Umbilical cord (tissue), 2 donors: ENCODE measurements around the gene LBR. TPM values are rescaled to one million over a fixed set of nuclear protein-coding genes. Genes with fewer than 3 reads are reported as not detected.

Experiments
- DNase-seq: peaks from one replicate; pipeline ENCODE4 v3.0.0-alpha.2; 2015; ENCODE audit warnings: low spot score
- total RNA-seq: library from RNA; depleted of rRNA; stranded (reverse); fragments of >200 nt; gene quantifications from one replicate; pipeline ENCODE4 v1.2.3, GENCODE V29; 2014; ENCODE audit warnings: low replicate concordance; ENCODE audit not compliant: insufficient read depth

The LBR gene
- total RNA-seq, 1 donor from 2014 or later, result 75.4 TPM

- peak; percentile 53 for DNase-seq
Measured at GRCh38 chr1:225378880-225379279, 49.0 kb downstream of the LBR start.

- no peak for DNase-seq
Measured at GRCh38 chr1:225374996-225375395, 52.8 kb downstream of the LBR start.

GRCh38 chr1:225373155-225373554 lies 54.7 kb downstream of the LBR start:
- DNase-seq, result no peak

GRCh38 chr1:225371366-225372010 lies 56.4 kb downstream of the LBR start:
- no peak for DNase-seq

GRCh38 chr1:225368036-225368552 lies 59.7 kb downstream of the LBR start:
- DNase-seq, result no peak

- DNase-seq, result peak; percentile 7
Measured at GRCh38 chr1:225366552-225366951, 61.3 kb downstream of the LBR start.

GRCh38 chr1:225366018-225366417 lies 61.8 kb downstream of the LBR start:
- no peak for DNase-seq

GRCh38 chr1:225364439-225364838 lies 63.4 kb downstream of the LBR start:
- no peak for DNase-seq

- no peak for DNase-seq
Measured at GRCh38 chr1:225362805-225363204, 65.0 kb downstream of the LBR start.

GRCh38 chr1:225361176-225361575 lies 66.7 kb downstream of the LBR start:
- DNase-seq, result peak; percentile 67

GRCh38 chr1:225360119-225360518 lies 67.7 kb downstream of the LBR start:
- DNase-seq, result no peak

GRCh38 chr1:225355863-225356262 lies 72.0 kb downstream of the LBR start:
- DNase-seq, result no peak

GRCh38 chr1:225354906-225355305 lies 72.9 kb downstream of the LBR start:
- no peak for DNase-seq

Other genes starting within 250 kb of the LBR start
- 279 TPM for gene ENAH, start 225.1 kb upstream of the LBR start, total RNA-seq